Jurkat, Clone E6-1 (cell line): ENCODE data around the gene FERMT3.

Experiments
- DNase-seq: peaks from one replicate; pipeline ENCODE4 v3.0.0-alpha.2; 2011; ENCODE audit warnings: low read depth, low spot score
- H3K4me3 ChIP-seq: 2 replicates; pipeline ENCODE4 v1.5.1; 2011; ENCODE audit warnings: mild to moderate bottlenecking, low read length, control low read depth, moderate library complexity

The FERMT3 gene

GRCh38 chr11:64230985-64231365, 24.5 kb downstream of the FERMT3 start:
- peak overlapping the region; percentile 60 for H3K4me3 ChIP-seq

DNA sequence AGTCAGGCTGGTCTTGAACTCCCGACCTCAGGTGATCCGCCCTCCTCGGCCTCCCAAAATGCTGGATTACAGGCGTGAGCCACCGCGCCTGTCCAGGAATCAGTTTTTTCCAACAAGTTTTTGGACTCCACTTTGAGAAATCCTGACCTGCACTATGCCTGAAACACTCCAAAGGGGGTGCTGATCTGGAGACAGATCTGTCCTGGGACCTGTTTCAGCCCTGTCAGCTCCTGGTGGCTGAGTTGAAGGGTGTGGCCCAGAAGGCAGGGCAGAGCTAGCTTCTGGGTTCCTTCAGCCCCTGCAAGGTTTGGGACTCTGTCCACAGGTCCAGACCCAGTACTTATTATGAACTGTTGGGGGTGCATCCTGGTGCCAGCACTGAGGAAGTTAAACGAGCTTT, 25.0 kb downstream of the FERMT3 start:
- H3K4me3 ChIP-seq: no peak overlapping the region
- DNase-seq: no peak

More at GRCh38 chr11:64230985-64231365, 24.5 kb downstream of the FERMT3 start:
- DNase-seq: no peak

DNA sequence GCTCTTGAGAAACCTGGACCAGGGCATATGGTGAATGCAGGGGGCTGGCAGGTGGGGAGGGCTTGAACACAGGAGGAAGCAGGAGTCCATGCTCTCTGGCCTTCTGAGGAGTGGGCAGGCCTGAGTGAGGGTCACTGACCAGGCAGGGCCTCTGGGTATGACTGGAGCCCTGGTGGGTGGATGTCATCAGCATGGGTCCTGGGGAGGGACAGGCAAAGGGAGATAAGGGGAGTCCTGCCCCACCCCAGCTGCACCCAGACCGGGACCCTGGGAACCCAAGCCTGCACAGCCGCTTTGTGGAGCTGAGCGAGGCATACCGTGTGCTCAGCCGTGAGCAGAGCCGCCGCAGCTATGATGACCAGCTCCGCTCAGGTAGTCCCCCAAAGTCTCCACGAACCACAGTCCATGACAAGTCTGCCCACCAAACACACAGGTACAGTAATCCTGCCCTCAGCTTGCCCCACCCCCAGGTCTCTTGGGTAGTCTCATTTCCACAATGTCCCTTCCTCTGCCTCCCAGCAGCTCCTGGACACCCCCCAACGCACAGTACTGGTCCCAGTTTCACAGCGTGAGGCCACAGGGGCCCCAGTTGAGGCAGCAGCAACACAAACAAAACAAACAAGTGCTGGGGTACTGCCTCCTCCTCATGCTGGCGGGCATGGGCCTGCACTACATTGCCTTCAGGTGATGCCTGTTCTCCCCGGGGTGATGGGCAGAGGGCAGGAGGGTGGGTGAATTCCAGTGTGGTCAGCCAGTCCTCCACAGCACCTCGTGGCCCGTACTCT, 25.9 kb downstream of the FERMT3 start:
- DNase-seq: no peak
- H3K4me3 ChIP-seq: no peak overlapping the region

DNA sequence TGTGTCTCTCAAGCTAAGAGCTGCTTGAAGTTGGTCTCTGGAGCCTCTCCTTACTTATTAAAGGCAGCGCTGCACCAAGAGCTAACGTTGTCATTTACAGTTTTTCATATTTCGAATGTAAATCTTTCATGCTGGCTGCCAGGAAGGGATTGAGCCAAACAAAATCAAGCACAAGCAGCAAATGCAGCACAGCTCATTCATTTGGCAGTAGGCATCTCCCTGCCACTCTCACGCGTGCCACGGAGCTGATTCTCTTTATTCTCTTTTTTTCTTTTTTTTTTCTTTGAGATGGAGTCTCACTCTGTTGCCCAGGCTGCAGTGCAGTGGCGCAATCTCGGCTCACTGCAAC, 26.4 kb downstream of the FERMT3 start:
- no peak overlapping the region for H3K4me3 ChIP-seq
- DNase-seq: no peak

- DNase-seq: no peak
- peak within 1 kb of the TSS; percentile 60 for H3K4me3 ChIP-seq
Observed at GRCh38 chr11:64233913-64234586, 27.5 kb downstream of the FERMT3 start, which contains the start of gene VEGFB. Gene VEGFB (plus strand): TSS chr11:64234584. CDS start chr11:64234834, 250 bp downstream.

- H3K4me3 ChIP-seq: peak overlapping the region; percentile 60
- no peak for DNase-seq
Observed at GRCh38 chr11:64234647-64235379, 28.3 kb downstream of the FERMT3 start.

GRCh38 chr11:64235437-64236161, 29.1 kb downstream of the FERMT3 start:
- peak overlapping the region; percentile 60 for H3K4me3 ChIP-seq
- DNase-seq: no peak

- DNase-seq: no peak
Observed at GRCh38 chr11:64237484-64237951, 31.0 kb downstream of the FERMT3 start.

DNA sequence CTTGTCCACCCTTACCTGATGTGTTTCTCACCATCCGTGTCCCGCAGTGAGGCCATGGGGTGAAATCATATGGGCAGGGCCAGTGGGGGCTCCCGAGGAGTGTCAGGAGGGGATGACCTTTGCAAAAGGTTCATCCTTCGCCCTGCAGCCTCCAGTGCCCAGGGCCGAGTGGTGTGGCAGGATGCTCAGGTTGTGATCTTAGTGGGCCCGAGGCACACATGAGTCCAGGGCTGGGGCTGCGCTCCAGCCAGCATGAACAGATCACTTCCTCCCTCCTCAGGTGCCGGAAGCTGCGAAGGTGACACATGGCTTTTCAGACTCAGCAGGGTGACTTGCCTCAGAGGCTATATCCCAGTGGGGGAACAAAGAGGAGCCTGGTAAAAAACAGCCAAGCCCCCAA, 31.6 kb downstream of the FERMT3 start:
- no peak for DNase-seq
- H3K4me3 ChIP-seq: no peak overlapping the region

More at GRCh38 chr11:64237484-64237951, 31.0 kb downstream of the FERMT3 start:
- no peak overlapping the region for H3K4me3 ChIP-seq

- no peak overlapping the region for H3K4me3 ChIP-seq
- DNase-seq: no peak
Observed at GRCh38 chr11:64238999-64239398, 32.5 kb downstream of the FERMT3 start.

- no peak for DNase-seq
Observed at GRCh38 chr11:64239662-64240434, 33.3 kb downstream of the FERMT3 start.

DNA sequence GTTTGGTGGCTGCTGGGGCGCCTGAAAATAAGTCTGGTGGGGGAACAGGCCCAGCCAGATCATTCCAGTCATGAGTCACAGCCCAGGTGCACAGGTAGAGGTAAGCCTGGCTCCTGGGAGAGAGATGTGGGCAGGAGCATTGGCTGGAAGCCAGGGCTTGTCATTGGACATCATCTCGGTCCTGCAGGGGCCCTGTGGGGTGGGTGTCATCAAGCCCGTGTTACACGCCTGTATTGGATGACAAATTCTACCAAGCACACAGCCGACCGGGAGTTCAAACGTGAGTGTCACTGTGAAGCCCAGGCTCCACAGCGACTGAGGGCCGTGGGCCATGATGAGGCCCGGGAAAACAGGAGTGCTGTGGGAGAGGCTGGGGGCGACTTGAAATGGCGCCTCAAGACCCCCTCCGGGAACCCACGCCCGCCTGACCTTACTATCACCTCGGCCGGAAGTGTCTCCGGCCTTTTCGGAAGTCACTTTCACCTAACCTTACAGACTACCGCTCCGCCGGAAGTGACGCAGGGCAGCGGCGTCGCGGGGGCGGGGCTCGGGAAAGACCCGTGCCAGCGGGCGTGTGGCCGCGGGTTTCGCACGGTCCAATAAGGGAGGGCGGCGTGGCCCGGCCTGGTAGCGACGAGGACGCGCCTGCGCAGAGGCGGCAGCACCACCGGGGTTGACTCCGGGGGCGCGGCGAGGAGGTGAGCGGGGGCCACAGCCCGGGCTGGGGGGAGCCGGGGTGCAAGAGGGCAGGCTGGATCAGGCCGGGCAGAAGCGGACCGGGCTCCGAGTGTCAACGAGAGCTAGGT, 34.1 kb downstream of the FERMT3 start, which contains the start of gene FKBP2:
TSS of gene FKBP2 (plus strand) at position 661 of the 806 bp plus-strand sequence. CDS start 1,293 bp downstream, outside the sequence.
- peak; percentile 92 for DNase-seq
- H3K4me3 ChIP-seq: peak within 1 kb of the TSS; percentile 66

More at GRCh38 chr11:64239662-64240434, 33.3 kb downstream of the FERMT3 start:
- peak overlapping the region; percentile 66 for H3K4me3 ChIP-seq

- H3K4me3 ChIP-seq: peak overlapping the region; percentile 66
- DNase-seq: peak; percentile 97
Observed at GRCh38 chr11:64241241-64241490, 34.6 kb downstream of the FERMT3 start.

- no peak for DNase-seq
- H3K4me3 ChIP-seq: peak overlapping the region; percentile 66
Observed at GRCh38 chr11:64241491-64242374, 35.2 kb downstream of the FERMT3 start.

GRCh38 chr11:64243236-64243854, 36.8 kb downstream of the FERMT3 start:
- no peak overlapping the region for H3K4me3 ChIP-seq
- DNase-seq: no peak

DNA sequence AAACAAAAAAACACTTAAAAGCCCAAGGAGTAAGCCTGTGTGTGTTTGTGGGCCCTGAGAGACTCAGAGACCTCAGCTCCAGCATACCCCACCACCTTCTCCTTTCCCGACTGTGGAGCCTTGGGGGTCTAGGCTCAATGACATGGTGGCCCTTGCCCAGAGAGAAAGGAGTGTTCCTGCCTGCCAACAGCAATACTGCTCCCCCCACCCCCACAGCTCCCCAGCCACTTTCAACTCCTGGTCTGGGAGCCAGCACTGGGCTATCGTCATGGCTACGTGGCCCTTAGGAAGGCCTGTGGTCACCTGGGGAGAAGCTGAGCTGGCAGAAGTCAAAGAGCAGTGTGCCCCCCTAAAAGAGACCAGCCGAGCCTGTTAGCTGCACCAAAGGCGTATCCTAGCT, 37.6 kb downstream of the FERMT3 start:
- DNase-seq: no peak
- H3K4me3 ChIP-seq: no peak overlapping the region
